Adrenal gland (tissue), 12 donors: Measurements from ENCODE around the gene CSF2. TPM values are rescaled to one million over a fixed set of nuclear protein-coding genes. Genes with fewer than 3 reads are reported as not detected.

Experiments
- DNase-seq, 7 donors: peaks; one replicate each; pipeline ENCODE4 v3.0.0-alpha.2; 2019 to 2020
- H3K27ac ChIP-seq, 5 donors: fragments of 200-600 bp; sonication (generic) in 4 of 5; 1 replicate in 3 of 5; 2 replicates in 2 of 5; pipeline versions ENCODE4 v1.5.1 to v1.8.0; 2016 to 2020; ENCODE audit warnings: mild to moderate bottlenecking in 1 of 5
- H3K27me3 ChIP-seq: fragments of 200-600 bp; 2 replicates; pipeline ENCODE4 v1.8.0; 2021
- H3K36me3 ChIP-seq, 2 donors: fragments of 200-600 bp; replicated peaks in 1 of 2; 1 replicate in 1 of 2; 2 replicates in 1 of 2; pipeline versions ENCODE4 v1.5.1 to v1.8.0; 2018 to 2022
- H3K4me1 ChIP-seq, 2 donors: fragments of 200-600 bp; replicated peaks in 1 of 2; 1 replicate in 1 of 2; 2 replicates in 1 of 2; pipeline versions ENCODE4 v1.5.1 to v1.8.0; 2018 to 2021
- H3K4me3 ChIP-seq, 4 donors: fragments of 200-600 bp; sonication (generic) in 3 of 4; one replicate each; pipeline ENCODE4 v1.5.1; 2016 to 2018
- H3K9me3 ChIP-seq, 3 donors: fragments of 200-600 bp; sonication (generic) in 1 of 3; replicated peaks in 1 of 3; 1 replicate in 2 of 3; 2 replicates in 1 of 3; pipeline versions ENCODE4 v1.5.1 to v1.8.0; 2016 to 2021
- CTCF ChIP-seq, 6 experiments: fragments of 450-650 bp in 4 of 6; fragments of 200-600 bp in 2 of 6; sonication (generic) in 1 of 6; IDR thresholded peaks; 1 replicate in 5 of 6; 2 replicates in 1 of 6; pipeline versions ENCODE4 v1.5.1 to v1.8.0; 2016 to 2021; ENCODE audit warnings: antibody characterized with exemption in 6 of 6, mild to moderate bottlenecking in 2 of 6, moderate library complexity in 1 of 6
- POLR2A ChIP-seq, 2 donors: fragments of 450-650 bp; IDR thresholded peaks; one replicate each; pipeline ENCODE4 v1.6.1; 2017; ENCODE audit warnings: antibody characterized with exemption in 2 of 2, mild to moderate bottlenecking in 2 of 2, moderate library complexity in 1 of 2
- WGBS, 4 donors: extraction: QIAGEN DNeasy Blood & Tissue Kit in 2 of 4; methylation state at CpG; one replicate each; pipeline versions ENCODE4 v1.1.5 to v1.1.7; 2013 to 2017; 5-methylcytosine and 5-hydroxymethylcytosine counted together
- intact Hi-C, 2 donors: fragments of 100-400 bp; cut with DNase I; formaldehyde crosslinking; loops; one replicate each; pipeline versions ENCODE4 v1.14.1 to v1.15.0; 2022 to 2023
- polyA plus RNA-seq, 3 donors: library from polyadenylated mRNA; stranded (reverse); fragments of 200-250 nt in 2 of 3; fragments of 350-450 nt in 1 of 3; fragmentation: Illumina TruSeq in 1 of 3; extraction: RNeasy Lipid Tissue Mini Kit (QIAGEN cat#74804) in 1 of 3; gene quantifications; one replicate each; pipeline ENCODE4 v1.2.3, GENCODE V29; 2013 to 2014
- total RNA-seq, 9 donors: library from RNA; depleted of rRNA in 4 of 9; stranded (reverse); fragments of >200 nt in 4 of 9; fragments of 120-200 nt in 1 of 9; fragmentation: NEBNext Ultra II Directional in 1 of 9; extraction: Animal tissue kit (Norgen Biotek cat#: 25700) in 1 of 9; gene quantifications; one replicate each; pipeline versions ENCODE4 v1.1.0 to v1.2.4, GENCODE V29; 2013 to 2023
- donor health status: healthy with polysubstance abuse.
- donor health status: Bipolar disorder and iron deficiency.
- donor health status: DM: yes; HTN: yes; CAD: no.
- donor health status: DM: no; HTN: no; CAD: no.
- donor health status: DM: no; HTN: no; CAD: no.
- donor health status: DM: yes; HTN: yes; CAD: no.

CSF2 gene
- total and polyA plus RNA-seq, 12 donors, result 0.31 TPM; not detected in 11

GRCh38 chr5:132093271-132093670 lies 19.7 kb downstream of the CSF2 start:
- intact Hi-C loops, result no loop called here
- Histone ChIP-seq H3K36me3 (no peaks in the 10 kb centered on the region), H3K9me3 (no peaks in the 10 kb centered on the region), H3K27me3 (no peaks in the 10 kb centered on the region), H3K4me1 (no peaks in the 10 kb centered on the region), H3K4me3 (no peak overlapping the region), H3K27ac (no peak overlapping the region)
- DNase-seq, result no peak
- TF ChIP-seq CTCF (IDR thresholded peaks at IDR 0.05) (no peak), POLR2A (IDR thresholded peaks at IDR 0.05) (no peak)
- WGBS, 4 donors, result 44 to 76% (median 50%) methylated on average over 3 of the region's 3 CpGs

DNA sequence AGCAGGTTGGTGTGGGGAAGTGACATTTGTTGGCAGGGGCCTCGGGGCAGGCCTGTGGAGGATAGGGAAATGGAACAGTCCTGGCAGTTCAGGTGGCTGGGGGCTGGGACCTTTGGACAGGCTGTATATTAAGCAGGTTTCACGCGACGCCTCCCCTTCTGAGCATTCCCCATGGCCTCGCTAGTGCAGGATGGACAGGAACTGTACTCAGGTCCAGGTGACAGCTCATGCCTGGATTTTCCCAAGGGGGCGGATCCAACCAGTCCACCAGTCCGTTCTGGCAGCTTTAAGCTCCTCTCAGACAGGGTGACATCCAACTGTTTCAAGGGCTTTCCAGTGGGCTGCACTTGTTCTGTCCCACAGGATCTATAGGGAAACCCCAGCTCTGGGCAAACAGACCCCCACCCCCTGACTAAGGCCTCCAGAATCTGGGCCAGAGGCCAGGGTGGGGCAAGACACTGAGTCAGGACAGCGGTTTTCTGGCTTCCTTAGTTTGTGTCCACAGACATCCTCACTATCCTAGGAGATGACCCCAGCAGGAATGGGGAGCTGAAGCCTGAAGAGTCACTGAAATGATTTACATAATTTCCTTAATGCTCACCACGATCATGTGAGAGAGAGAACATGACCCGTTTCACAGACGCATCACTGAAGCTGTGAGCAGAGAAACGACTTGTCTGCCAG lies 20.9 kb downstream of the CSF2 start:
- Histone ChIP-seq H3K27me3 (no peaks in the 10 kb centered on the region), H3K27ac (no peak overlapping the region), H3K36me3 (no peaks in the 10 kb centered on the region), H3K4me1 (no peaks in the 10 kb centered on the region), H3K9me3 (no peaks in the 10 kb centered on the region), H3K4me3 (no peak overlapping the region)
- no peak for DNase-seq
- intact Hi-C loops, result no loop called here
- TF ChIP-seq CTCF (IDR thresholded peaks at IDR 0.05), result no peak
- no peak for TF ChIP-seq POLR2A (IDR thresholded peaks at IDR 0.05)
- WGBS, 4 donors, result 77 to 83% (median 81%) methylated on average over 11 to 12 of the region's 12 CpGs

- 71 to 83% (median 78%) methylated on average over 2 of the region's 2 CpGs for WGBS, 4 donors
- Histone ChIP-seq H3K9me3 (no peaks in the 10 kb centered on the region), H3K27ac (no peak overlapping the region), H3K36me3 (no peaks in the 10 kb centered on the region), H3K4me1 (no peaks in the 10 kb centered on the region), H3K27me3 (no peaks in the 10 kb centered on the region), H3K4me3 (no peak overlapping the region)
- no peak for DNase-seq
- intact Hi-C loops, result no loop called here
- no peak for TF ChIP-seq CTCF (IDR thresholded peaks at IDR 0.05)
- no peak for TF ChIP-seq POLR2A (IDR thresholded peaks at IDR 0.05)
Observed at GRCh38 chr5:132095077-132095410, 21.5 kb downstream of the CSF2 start.

DNA sequence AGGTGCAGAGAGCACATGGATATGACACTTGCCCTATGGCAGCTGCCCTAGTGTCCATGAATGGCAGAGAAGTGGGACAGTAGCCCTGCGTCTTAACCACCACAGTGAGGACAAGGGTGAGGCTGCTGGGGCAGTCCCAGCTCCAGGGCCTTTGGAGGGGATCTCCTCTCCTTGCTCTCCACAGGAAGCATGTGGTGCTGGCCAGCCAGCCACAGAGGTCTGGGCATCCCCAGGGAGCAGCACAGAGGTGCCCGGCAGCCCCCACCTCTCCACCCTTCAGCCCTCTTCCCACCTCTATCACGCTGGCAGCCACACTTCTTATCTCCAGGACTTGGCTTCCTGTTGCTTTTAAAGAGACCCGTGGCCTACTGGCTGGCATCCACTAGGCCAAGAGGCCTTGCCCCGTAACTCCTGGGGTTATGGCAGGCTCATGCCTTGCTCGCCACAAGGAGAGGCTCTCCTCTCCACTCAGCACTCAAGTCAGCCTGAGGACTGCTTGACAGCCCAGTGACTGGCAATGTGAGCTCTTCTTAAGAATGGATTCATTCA lies 21.9 kb downstream of the CSF2 start:
- Histone ChIP-seq H3K27me3 (no peaks in the 10 kb centered on the region), H3K4me3 (no peak overlapping the region), H3K4me1 (no peaks in the 10 kb centered on the region), H3K36me3 (no peaks in the 10 kb centered on the region), H3K27ac (no peak overlapping the region), H3K9me3 (no peaks in the 10 kb centered on the region)
- 58 to 70% (median 67%) methylated on average over 6 of the region's 6 CpGs for WGBS, 4 donors
- DNase-seq, result no peak
- intact Hi-C loops, result no loop called here
- TF ChIP-seq POLR2A (IDR thresholded peaks at IDR 0.05), result no peak
- TF ChIP-seq CTCF (IDR thresholded peaks at IDR 0.05), result no peak
